IMR-90 (cell line): ENCODE data around the gene RAB1B. TPM values are rescaled to one million over a fixed set of nuclear protein-coding genes. Genes with fewer than 3 reads are reported as not detected.

Experiments
- ATAC-seq: fragments of 200-7000 bp; cut with Tn5 transposase; 2 replicates; pipeline ENCODE4 v1.9.1; 2020; ENCODE audit warnings: low read depth, mild to moderate bottlenecking, moderate library complexity
- BruUV-seq: library from RNA; stranded (reverse); fragments of 400-500 nt; replicated peaks from 2 replicates; lab custom pipeline; 2021; lab: Mats Ljungman, UMichigan
- CTCF ChIA-PET: fragments of 300-600 bp; formaldehyde crosslinking; extraction: SDS; loops from one replicate; lab custom pipeline; 2021; ENCODE audit warnings: antibody characterized with exemption; lab: Yijun Ruan, JAX
- POLR2A ChIA-PET: fragments of 300-600 bp; sonication (Branson Sonifier 250); formaldehyde crosslinking; loops from one replicate; lab custom pipeline; 2022; ENCODE audit warnings: antibody characterized with exemption; ENCODE audit not compliant: unreplicated experiment; lab: Charles Lee
- DNase-seq: peaks from one replicate; pipeline ENCODE4 v3.0.0; 2013
- H2AFZ ChIP-seq: replicated peaks from 2 replicates; pipeline ENCODE3; 2013; ENCODE audit warnings: low read length, mild to moderate bottlenecking; ENCODE audit not compliant: poor library complexity
- H2AK5ac ChIP-seq: 2 replicates; pipeline ENCODE4 v1.6.1; 2013; ENCODE audit warnings: low read depth, low read length, inconsistent platforms
- H2AK9ac ChIP-seq: replicated peaks from 2 replicates; pipeline ENCODE3; 2013; ENCODE audit warnings: mild to moderate bottlenecking, low read depth, low read length, moderate library complexity; ENCODE audit not compliant: poor library complexity
- H2BK120ac ChIP-seq: 2 replicates; pipeline ENCODE4 v1.6.1; 2013; ENCODE audit warnings: low read depth, low read length, inconsistent platforms
- H2BK15ac ChIP-seq: 3 replicates; pipeline ENCODE4 v1.6.1; 2013; ENCODE audit warnings: low read depth, low read length, inconsistent platforms
- H2BK20ac ChIP-seq: 2 replicates; pipeline ENCODE4 v1.6.1; 2013; ENCODE audit warnings: low read depth, mild to moderate bottlenecking, inconsistent platforms, low read length, moderate library complexity
- H2BK5ac ChIP-seq: 2 replicates; pipeline ENCODE4 v1.6.1; 2013; ENCODE audit warnings: mild to moderate bottlenecking, low read depth, low read length, inconsistent platforms; ENCODE audit not compliant: poor library complexity, severe bottlenecking
- H3K14ac ChIP-seq: replicated peaks from 2 replicates; pipeline ENCODE4 v1.6.1; 2013; ENCODE audit warnings: low read depth, low read length, inconsistent platforms
- H3K18ac ChIP-seq: 2 replicates; pipeline ENCODE4 v1.6.1; 2013; ENCODE audit warnings: low read depth, low read length, control low read depth
- H3K23ac ChIP-seq: 2 replicates; pipeline ENCODE4 v1.6.1; 2013; ENCODE audit warnings: low read depth, low read length, inconsistent platforms
- H3K27ac ChIP-seq: 2 replicates; pipeline ENCODE4 v1.5.1; 2013; ENCODE audit warnings: mild to moderate bottlenecking, control low read depth, low read length; ENCODE audit not compliant: insufficient read depth
- H3K27me3 ChIP-seq: 2 replicates; pipeline ENCODE4 v1.6.1; 2013; ENCODE audit warnings: low read length; ENCODE audit not compliant: control insufficient read depth, insufficient read depth
- H3K36me3 ChIP-seq: 2 replicates; pipeline ENCODE4 v1.6.1; 2013; ENCODE audit warnings: low read length, mixed read lengths; ENCODE audit not compliant: control insufficient read depth, insufficient read depth
- H3K4ac ChIP-seq: 2 replicates; pipeline ENCODE4 v1.6.1; 2013; ENCODE audit warnings: low read depth, low read length, inconsistent platforms
- H3K4me1 ChIP-seq: 2 replicates; pipeline ENCODE4 v1.6.1; 2013; ENCODE audit warnings: low read length, mixed read lengths; ENCODE audit not compliant: control insufficient read depth, insufficient read depth
- H3K4me2 ChIP-seq: 2 replicates; pipeline ENCODE4 v1.6.1; 2013; ENCODE audit warnings: low read depth, mild to moderate bottlenecking, control low read depth, low read length, moderate library complexity
- H3K4me3 ChIP-seq: 2 replicates; pipeline ENCODE4 v1.5.1; 2013; ENCODE audit warnings: low read depth, mild to moderate bottlenecking, control low read depth, low read length, moderate library complexity; ENCODE audit not compliant: insufficient read depth
- H3K56ac ChIP-seq: 2 replicates; pipeline ENCODE4 v1.6.1; 2013; ENCODE audit warnings: low read length, inconsistent platforms; ENCODE audit not compliant: insufficient read depth; ENCODE audit errors: extremely low read depth
- H3K79me1 ChIP-seq, 2 experiments: 2 replicates each; pipeline ENCODE4 v1.6.1; 2013; ENCODE audit warnings: low read length in 2 of 2, inconsistent platforms in 1 of 2, low read depth in 1 of 2
- H3K9ac ChIP-seq: 2 replicates; pipeline ENCODE4 v1.6.1; 2013; ENCODE audit warnings: low read depth, low read length, control low read depth
- H3K9me1 ChIP-seq: 2 replicates; pipeline ENCODE4 v1.6.1; 2013; ENCODE audit warnings: low read length, inconsistent platforms; ENCODE audit not compliant: insufficient read depth
- H3K9me3 ChIP-seq: 2 replicates; pipeline ENCODE4 v1.6.1; 2013; ENCODE audit warnings: low read length; ENCODE audit not compliant: control insufficient read depth, insufficient read depth
- H4K20me1 ChIP-seq: 2 replicates; pipeline ENCODE4 v1.6.1; 2013; ENCODE audit warnings: low read length, inconsistent platforms; ENCODE audit not compliant: insufficient read depth
- H4K5ac ChIP-seq: 2 replicates; pipeline ENCODE4 v1.6.1; 2013; ENCODE audit warnings: mild to moderate bottlenecking, low read depth, low read length, control low read depth
- H4K8ac ChIP-seq, 2 experiments: 2 replicates each; pipeline ENCODE4 v1.6.1; 2013; ENCODE audit warnings: low read depth in 2 of 2, low read length in 2 of 2, control low read depth in 1 of 2, inconsistent platforms in 1 of 2
- H4K91ac ChIP-seq: 2 replicates; pipeline ENCODE4 v1.6.1; 2013; ENCODE audit warnings: low read depth, low read length, inconsistent platforms; ENCODE audit not compliant: insufficient read depth
- MAZ ChIP-seq: IDR thresholded peaks from 2 replicates; pipeline ENCODE4 v1.6.1; 2012; ENCODE audit warnings: low read depth, mild to moderate bottlenecking, low read length, improper control_type of control experiment, moderate library complexity, borderline replicate concordance
- WGBS, 2 experiments: methylation state at CpG; one replicate each; pipeline versions ENCODE4 v1.1.5 to v1.1.7; 2013; ENCODE audit warnings: missing lambda C conversion rate in 2 of 2; ENCODE audit not compliant: insufficient read length in 1 of 2; ENCODE audit errors: extremely low coverage in 2 of 2; 5-methylcytosine and 5-hydroxymethylcytosine counted together
- dilution Hi-C: fragments of 300-500 bp; cut with HindIII; formaldehyde crosslinking; loops from one replicate; pipeline ENCODE4 v1.14.3; 2018; ENCODE audit warnings: low sequenced_read_pairs; ENCODE audit not compliant: unreplicated experiment
- in situ Hi-C: fragments of 300-500 bp; cut with MboI; formaldehyde crosslinking; loops from 3 replicates; pipeline ENCODE4 v1.14.3; 2019; ENCODE audit warnings: low sequenced_read_pairs, inconsistent platforms, mixed read lengths
- intact Hi-C: fragments of 100-400 bp; cut with micrococcal nuclease; formaldehyde crosslinking; loops from 2 replicates; pipeline ENCODE4 v1.10.0; 2022
- polyA plus RNA-seq, 3 experiments: library from polyadenylated mRNA; depleted of rRNA; stranded (reverse); fragments of >200 nt; gene quantifications; 2 replicates each; pipeline ENCODE4 v1.2.3, GENCODE V29; 2012; ENCODE audit warnings: low replicate concordance in 1 of 3
- total RNA-seq: library from RNA; depleted of rRNA; stranded (reverse); fragments of >200 nt; gene quantifications from 2 replicates; pipeline ENCODE4 v1.2.3, GENCODE V29; 2012
- TF ChIP-seq, protein P1 (sequence below): fragments of 150-350 bp; IDR thresholded peaks from 2 replicates; pipeline ENCODE4 v1.6.1; 2016; ENCODE audit warnings: low read depth, mild to moderate bottlenecking, low read length, moderate library complexity, borderline replicate concordance

RAB1B gene
- total and polyA plus RNA-seq, 2 of the 4 experiments (the other 2 are of a cell fraction) = 83.7 to 248 TPM

DNA sequence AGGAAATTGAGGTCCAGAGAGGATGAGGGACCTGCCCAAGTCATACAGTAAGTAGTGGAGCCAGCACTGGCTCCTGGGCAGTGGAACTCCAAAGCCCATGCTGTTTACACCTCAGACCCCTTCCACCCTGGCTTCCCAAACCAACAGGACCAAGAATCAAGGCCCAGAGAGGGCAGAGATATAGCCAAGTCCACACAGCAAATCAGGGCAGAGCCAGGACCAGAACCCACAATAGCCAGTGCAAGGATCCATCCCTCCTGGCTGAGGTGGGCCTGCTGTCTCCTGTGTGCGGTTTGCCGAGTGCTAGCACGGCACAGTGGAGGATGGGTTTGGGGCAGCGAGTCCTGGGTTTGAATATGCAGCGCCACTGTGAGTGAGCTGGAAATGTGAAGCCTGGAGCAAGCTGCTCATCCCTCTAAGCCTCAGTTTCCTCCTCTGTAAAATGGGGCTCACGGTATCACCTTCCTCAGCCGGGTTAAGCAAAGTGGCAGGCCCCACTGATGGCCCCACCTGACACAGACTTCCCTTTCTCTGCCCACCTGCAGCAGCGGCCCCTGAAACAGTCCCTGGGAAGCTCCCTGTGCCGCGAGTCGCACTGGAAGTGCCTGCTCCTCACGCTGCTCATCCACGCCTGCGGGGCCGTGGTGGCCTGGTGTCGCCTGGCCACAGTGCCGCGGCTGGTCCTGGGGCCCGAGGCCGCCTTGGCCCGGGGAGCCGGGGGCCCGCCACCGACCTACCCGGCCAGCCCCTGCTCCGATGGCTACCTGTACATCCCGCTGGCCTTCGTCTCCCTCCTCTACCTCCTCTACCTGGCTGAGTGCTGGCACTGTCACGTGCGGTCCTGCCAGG is 25.6 kb downstream of the RAB1B start:
- intact Hi-C loops (no loop called here), dilution Hi-C loops (no loop called here), in situ Hi-C loops (no loop called here)
- Histone ChIP-seq H3K36me3 (no peaks in the 10 kb centered on the region), H2BK20ac (no peak overlapping the region), H4K91ac (no peak overlapping the region), H3K27me3 (peaks cover 53% of the 10 kb centered on the region), H3K23ac (no peak overlapping the region), H3K9ac (no peak overlapping the region), H3K9me1 (peaks cover 7% of the 10 kb centered on the region; the same call in 1 of the 2 replicates), H3K4me3 (no peak overlapping the region), H2AFZ (no peak overlapping the region), H4K5ac (no peak overlapping the region), H3K4me2 (no peak overlapping the region), H4K20me1 (no peaks in the 10 kb centered on the region), H3K18ac (no peak overlapping the region), H2BK120ac (no peak overlapping the region), H3K9me3 (no peaks in the 10 kb centered on the region), H3K56ac (no peak overlapping the region), H3K27ac (no peak overlapping the region), H2AK9ac (no peak overlapping the region), H2BK15ac (no peak overlapping the region), H3K4me1 (peaks cover 4% of the 10 kb centered on the region; the same call in 1 of the 2 replicates), H3K79me1 (no peaks in the 10 kb centered on the region), H2BK5ac (no peak overlapping the region), H2AK5ac (no peak overlapping the region), H3K14ac (no peak overlapping the region), H4K8ac (no peak overlapping the region), H3K4ac (no peak overlapping the region)
- TF ChIP-seq, protein P1, sequence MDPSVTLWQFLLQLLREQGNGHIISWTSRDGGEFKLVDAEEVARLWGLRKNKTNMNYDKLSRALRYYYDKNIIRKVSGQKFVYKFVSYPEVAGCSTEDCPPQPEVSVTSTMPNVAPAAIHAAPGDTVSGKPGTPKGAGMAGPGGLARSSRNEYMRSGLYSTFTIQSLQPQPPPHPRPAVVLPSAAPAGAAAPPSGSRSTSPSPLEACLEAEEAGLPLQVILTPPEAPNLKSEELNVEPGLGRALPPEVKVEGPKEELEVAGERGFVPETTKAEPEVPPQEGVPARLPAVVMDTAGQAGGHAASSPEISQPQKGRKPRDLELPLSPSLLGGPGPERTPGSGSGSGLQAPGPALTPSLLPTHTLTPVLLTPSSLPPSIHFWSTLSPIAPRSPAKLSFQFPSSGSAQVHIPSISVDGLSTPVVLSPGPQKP = no peak
- TF ChIP-seq MAZ = no peak
- WGBS, 2 experiments = 82% methylated on average over 12 of the region's 30 CpGs; no CpG with 5 or more reads in 1 of the 2 experiments
- DNase-seq = no peak
- CTCF ChIA-PET = no interaction called here
- BruUV-seq = no TSS peak
- ATAC-seq = no peak
- POLR2A ChIA-PET = no interaction called here
